Kidney epithelial cell (primary cell): ENCODE results near the gene DHRS12. TPM values are rescaled to one million over a fixed set of nuclear protein-coding genes. Genes with fewer than 3 reads are reported as not detected.
A peak's percentile ranks its signal among the peaks of the same experiment; 100 is the strongest.

Source experiments
- DNase-seq: peaks from one replicate; pipeline ENCODE4 v3.0.0-alpha.2; 2010; ENCODE audit warnings: low read depth
- H3K27me3 ChIP-seq: 2 replicates; pipeline ENCODE4 v1.6.0; 2011; ENCODE audit warnings: low read length; ENCODE audit not compliant: control insufficient read depth, insufficient read depth
- H3K36me3 ChIP-seq: 2 replicates; pipeline ENCODE4 v1.5.1; 2011; ENCODE audit warnings: low read length; ENCODE audit not compliant: control insufficient read depth, insufficient read depth
- H3K4me3 ChIP-seq: 2 replicates; pipeline ENCODE4 v1.5.1; 2011; ENCODE audit warnings: low read depth, mild to moderate bottlenecking, control low read depth, low read length
- total RNA-seq: library from RNA; depleted of rRNA; stranded (reverse); fragments of >200 nt; gene quantifications from 2 replicates; pipeline ENCODE4 v1.2.3, GENCODE V29; 2015
- TF ChIP-seq, protein P1 (sequence below): IDR thresholded peaks from 2 replicates; pipeline ENCODE4 v1.5.1; 2011; ENCODE audit warnings: mild to moderate bottlenecking, moderate library complexity, low read length, control low read depth, inconsistent platforms; ENCODE audit not compliant: insufficient read depth, poor library complexity, severe bottlenecking

The DHRS12 gene
- total RNA-seq, 1 donor from 2014 or later, result 11.7 TPM

DNA sequence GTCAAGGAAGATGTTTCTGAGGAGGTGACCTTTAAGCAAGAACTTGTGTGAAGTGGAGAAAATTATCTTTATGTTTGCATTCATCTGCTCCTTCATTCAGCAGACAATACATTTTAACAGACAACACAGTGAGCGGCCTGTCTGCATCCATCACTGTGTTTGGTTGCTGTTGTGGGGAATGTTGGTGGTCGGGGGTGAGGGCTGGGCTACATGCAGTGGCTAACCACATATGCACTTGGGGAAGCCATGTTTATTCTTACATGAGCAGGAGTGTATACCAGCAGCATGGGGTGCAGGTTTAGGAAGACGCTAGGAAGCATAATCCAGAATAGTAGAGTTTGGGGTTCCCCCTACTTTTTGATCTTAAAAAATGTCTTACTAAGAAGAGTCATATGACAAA lies 66.4 kb downstream of the DHRS12 start:
- Histone ChIP-seq H3K36me3 (peaks cover 2% of the 10 kb centered on the region), H3K27me3 (no peaks in the 10 kb centered on the region), H3K4me3 (no peak overlapping the region)
- TF ChIP-seq, protein P1, sequence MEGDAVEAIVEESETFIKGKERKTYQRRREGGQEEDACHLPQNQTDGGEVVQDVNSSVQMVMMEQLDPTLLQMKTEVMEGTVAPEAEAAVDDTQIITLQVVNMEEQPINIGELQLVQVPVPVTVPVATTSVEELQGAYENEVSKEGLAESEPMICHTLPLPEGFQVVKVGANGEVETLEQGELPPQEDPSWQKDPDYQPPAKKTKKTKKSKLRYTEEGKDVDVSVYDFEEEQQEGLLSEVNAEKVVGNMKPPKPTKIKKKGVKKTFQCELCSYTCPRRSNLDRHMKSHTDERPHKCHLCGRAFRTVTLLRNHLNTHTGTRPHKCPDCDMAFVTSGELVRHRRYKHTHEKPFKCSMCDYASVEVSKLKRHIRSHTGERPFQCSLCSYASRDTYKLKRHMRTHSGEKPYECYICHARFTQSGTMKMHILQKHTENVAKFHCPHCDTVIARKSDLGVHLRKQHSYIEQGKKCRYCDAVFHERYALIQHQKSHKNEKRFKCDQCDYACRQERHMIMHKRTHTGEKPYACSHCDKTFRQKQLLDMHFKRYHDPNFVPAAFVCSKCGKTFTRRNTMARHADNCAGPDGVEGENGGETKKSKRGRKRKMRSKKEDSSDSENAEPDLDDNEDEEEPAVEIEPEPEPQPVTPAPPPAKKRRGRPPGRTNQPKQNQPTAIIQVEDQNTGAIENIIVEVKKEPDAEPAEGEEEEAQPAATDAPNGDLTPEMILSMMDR, result no peak
- DNase-seq, result no peak

DNA sequence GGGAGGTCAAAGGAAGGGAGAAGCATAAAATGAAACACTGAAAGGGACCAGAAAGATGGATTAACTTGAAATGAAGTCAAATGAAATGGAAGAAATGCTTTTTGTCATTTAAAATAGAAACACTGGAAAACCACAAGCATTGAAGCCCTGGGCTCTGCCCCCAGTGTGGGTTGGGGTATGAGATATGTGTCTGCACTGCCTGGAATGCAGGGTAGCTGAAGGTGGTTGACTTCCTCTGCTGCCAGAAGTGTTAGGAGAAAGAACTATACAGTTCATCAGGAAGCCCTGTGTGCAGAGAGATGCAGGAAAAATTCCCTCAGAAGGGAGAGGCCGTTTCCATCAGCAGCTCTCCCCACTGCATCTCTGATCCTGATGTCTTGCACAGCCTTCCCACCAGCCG lies 69.2 kb downstream of the DHRS12 start:
- TF ChIP-seq, protein P1, result no peak
- no peaks in the 10 kb centered on the region for H3K27me3 ChIP-seq
- H3K36me3 ChIP-seq, result peaks cover 2% of the 10 kb centered on the region
- H3K4me3 ChIP-seq, result no peak overlapping the region
- no peak for DNase-seq

DNA sequence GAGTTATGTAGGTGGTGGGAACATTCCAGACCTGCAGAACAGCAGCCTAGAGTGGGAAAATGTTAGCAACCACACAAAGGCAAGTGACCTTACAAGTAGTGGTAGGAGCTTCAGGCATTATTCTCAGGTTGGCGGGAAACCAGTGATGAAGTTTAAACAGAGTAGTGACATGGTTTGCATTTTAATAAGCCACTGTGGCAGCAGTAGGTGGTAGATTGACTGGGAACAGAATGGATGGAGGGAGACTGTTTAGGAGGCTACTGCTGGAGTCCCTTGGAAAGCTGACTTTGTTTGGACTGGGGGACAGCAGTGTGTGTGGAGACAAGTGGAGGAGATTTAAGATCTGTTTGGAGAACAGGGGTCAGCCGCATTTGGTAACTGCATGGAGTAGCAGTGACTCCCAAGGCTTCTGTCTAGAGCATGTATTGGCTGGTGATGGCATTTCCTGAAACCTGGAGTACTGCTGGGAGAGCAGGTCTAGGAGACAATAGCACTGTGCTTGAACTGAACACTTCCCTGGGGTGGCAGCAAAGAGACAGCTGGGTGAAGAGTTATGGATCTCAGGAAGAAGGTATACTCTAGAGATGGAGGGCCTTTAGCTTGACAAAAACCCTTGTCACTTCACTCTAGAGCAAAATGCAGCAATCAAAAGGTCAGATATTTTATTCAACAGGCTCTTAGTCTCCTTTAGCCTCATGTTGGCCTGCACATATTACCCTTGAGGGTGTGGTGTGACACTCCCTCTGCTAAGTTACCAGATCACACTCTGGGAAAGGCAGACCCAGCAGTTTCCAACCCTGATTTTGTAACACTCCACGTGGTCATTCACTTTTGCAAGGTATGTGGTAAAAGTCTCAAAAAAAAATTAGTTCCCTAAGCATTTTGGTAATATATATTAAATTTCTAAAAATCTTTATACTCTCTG lies 70.3 kb downstream of the DHRS12 start:
- Histone ChIP-seq H3K4me3 (no peak overlapping the region), H3K27me3 (no peaks in the 10 kb centered on the region), H3K36me3 (no peaks in the 10 kb centered on the region)
- TF ChIP-seq, protein P1, result peak; percentile 9
- DNase-seq, result no peak

DNA sequence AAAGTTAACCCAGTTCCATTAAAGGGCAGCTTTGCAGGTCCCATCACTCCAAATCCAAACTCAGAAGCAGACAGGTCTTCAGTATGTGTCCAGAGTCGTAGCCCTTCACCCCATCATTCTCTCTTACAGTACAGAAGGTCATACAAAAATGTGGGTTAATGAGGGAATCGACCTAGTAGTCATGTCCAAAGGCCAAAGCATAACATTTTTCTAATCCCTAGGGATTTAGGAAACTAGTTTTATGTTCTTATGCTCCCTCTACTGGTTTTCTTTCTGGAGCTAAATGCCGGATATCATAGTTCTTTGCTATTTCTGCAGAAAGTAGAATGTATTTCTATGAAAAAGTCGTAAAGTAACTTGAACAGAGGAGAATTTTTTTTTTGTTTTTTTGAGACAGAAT lies 72.2 kb downstream of the DHRS12 start:
- Histone ChIP-seq H3K4me3 (no peak overlapping the region), H3K36me3 (no peaks in the 10 kb centered on the region), H3K27me3 (no peaks in the 10 kb centered on the region)
- no peak for DNase-seq
- TF ChIP-seq, protein P1, result no peak

DNA sequence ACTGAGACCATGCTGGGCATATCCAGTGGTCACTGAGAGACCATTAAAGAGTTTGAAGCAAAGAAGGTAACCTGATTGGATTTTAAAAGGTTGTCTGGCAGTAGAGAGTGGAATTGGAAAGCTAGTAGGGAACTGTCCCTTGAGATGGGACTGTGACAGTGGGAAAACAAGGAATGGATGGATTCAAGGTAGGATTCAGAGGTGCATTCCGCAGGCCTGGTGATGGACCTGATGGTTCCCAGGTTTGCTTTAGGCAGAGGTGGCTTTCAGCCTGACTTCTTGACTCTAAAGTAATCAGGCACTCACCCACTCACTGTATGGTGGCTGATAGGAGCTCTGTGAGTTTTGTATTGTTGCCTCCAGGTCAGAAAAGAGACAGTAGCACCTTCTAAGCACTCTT lies 73.0 kb downstream of the DHRS12 start:
- Histone ChIP-seq H3K27me3 (no peaks in the 10 kb centered on the region), H3K4me3 (no peak overlapping the region), H3K36me3 (no peaks in the 10 kb centered on the region)
- no peak for DNase-seq
- TF ChIP-seq, protein P1, result no peak
